C4-2B (cell line): ENCODE results near the gene C11orf98.
"Not testable (repeated sequence)": the region's sequence is repeated elsewhere in the genome, so short reads cannot be mapped to it uniquely, and the experiment has no call there.

Source experiments
- H3K27ac ChIP-seq: fragments of 450-650 bp; 2 replicates; pipeline ENCODE4 v1.5.1; 2017
- ZFX ChIP-seq: fragments of 450-650 bp; IDR thresholded peaks from 2 replicates; pipeline ENCODE4 v1.6.1; 2017
- TF ChIP-seq, protein P1 (sequence below): fragments of 450-650 bp; conservative IDR thresholded peaks from 2 replicates; pipeline ENCODE4 v1.5.1; 2017; ENCODE audit warnings: mild to moderate bottlenecking

Gene C11orf98

DNA sequence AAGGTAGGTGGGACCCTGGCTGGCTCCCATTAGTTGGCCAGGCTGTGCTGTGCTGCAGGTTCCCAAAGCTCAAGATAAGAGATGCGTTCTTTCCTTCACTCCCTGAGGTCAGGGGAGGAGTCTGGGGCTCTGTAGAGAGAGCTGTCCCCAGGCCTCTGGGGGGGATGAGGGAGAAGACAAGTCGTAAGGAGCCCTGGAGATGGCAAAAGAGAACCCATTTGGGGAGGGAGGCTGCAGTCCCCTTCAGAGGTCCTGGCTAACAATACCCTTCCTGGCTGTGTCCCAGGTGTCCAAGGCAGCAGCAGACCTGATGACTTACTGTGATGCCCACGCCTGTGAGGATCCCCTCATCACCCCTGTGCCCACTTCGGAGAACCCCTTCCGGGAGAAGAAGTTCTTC is 43.4 kb upstream of the C11orf98 start:
- TF ChIP-seq, protein P1, sequence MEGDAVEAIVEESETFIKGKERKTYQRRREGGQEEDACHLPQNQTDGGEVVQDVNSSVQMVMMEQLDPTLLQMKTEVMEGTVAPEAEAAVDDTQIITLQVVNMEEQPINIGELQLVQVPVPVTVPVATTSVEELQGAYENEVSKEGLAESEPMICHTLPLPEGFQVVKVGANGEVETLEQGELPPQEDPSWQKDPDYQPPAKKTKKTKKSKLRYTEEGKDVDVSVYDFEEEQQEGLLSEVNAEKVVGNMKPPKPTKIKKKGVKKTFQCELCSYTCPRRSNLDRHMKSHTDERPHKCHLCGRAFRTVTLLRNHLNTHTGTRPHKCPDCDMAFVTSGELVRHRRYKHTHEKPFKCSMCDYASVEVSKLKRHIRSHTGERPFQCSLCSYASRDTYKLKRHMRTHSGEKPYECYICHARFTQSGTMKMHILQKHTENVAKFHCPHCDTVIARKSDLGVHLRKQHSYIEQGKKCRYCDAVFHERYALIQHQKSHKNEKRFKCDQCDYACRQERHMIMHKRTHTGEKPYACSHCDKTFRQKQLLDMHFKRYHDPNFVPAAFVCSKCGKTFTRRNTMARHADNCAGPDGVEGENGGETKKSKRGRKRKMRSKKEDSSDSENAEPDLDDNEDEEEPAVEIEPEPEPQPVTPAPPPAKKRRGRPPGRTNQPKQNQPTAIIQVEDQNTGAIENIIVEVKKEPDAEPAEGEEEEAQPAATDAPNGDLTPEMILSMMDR: no peak
- TF ChIP-seq ZFX: no peak
- peak overlapping the region; percentile 75 for H3K27ac ChIP-seq

DNA sequence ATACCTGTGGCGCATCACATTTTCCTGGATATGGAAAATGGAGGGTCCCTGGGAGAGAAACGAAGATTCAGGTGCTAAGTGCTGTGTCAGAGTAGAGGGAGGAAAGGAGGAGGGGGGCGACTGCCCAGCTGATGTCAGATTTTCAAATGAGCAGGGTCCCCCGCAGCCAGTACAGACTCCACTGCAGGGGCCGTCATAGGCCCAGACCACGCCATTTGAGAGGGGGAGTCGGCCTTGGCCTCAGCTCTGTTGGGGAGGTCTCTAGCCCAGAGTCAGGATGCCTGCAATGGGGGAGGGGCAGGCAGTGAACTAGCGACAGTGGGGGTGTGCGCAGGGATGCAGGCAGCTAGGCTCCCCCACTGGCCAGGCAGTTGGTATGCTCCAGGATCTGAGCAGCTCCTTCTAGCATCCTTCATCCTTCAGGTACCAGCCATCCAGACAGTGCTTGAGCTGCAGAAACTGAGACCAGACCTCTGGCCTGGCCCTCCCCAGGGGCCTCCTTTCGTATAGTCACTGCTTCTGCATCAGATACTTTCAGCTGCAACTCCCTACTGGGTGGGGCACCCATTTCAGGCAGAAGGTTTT is 42.4 kb upstream of the C11orf98 start, which contains the start of the genes BSCL2 and GNG3:
Gene BSCL2, minus strand, starts transcription at position 148 of the 585 bp plus-strand sequence. CDS start 229 bp downstream, outside the sequence.
Gene GNG3, plus strand, starts transcription at position 400 of the 585 bp plus-strand sequence. CDS start 620 bp downstream, outside the sequence.
- H3K27ac ChIP-seq: peak within 1 kb of the TSS; percentile 87
- no peak for TF ChIP-seq ZFX
- TF ChIP-seq, protein P1: no peak

DNA sequence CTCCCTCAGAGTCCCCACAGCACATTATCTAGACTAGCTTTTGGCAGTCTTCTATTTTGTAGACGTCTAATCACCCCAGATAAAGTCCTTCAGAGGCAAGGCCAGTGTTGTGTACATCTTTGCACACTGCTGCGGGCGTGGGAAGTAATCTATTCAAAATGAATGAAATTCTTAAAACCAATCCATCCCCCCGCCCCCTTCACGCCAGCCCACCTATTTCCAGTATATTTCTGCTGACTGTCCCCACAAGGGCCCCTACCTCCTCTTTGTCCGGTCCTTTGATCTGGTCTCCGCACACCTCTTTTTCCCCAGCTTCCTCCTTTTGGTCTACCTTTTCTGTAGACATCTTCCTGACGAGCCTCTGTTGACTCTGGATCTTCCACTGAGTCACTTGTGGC is 41.8 kb upstream of the C11orf98 start:
- peak overlapping the region; percentile 87 for H3K27ac ChIP-seq
- TF ChIP-seq ZFX: no peak
- TF ChIP-seq, protein P1: no peak

DNA sequence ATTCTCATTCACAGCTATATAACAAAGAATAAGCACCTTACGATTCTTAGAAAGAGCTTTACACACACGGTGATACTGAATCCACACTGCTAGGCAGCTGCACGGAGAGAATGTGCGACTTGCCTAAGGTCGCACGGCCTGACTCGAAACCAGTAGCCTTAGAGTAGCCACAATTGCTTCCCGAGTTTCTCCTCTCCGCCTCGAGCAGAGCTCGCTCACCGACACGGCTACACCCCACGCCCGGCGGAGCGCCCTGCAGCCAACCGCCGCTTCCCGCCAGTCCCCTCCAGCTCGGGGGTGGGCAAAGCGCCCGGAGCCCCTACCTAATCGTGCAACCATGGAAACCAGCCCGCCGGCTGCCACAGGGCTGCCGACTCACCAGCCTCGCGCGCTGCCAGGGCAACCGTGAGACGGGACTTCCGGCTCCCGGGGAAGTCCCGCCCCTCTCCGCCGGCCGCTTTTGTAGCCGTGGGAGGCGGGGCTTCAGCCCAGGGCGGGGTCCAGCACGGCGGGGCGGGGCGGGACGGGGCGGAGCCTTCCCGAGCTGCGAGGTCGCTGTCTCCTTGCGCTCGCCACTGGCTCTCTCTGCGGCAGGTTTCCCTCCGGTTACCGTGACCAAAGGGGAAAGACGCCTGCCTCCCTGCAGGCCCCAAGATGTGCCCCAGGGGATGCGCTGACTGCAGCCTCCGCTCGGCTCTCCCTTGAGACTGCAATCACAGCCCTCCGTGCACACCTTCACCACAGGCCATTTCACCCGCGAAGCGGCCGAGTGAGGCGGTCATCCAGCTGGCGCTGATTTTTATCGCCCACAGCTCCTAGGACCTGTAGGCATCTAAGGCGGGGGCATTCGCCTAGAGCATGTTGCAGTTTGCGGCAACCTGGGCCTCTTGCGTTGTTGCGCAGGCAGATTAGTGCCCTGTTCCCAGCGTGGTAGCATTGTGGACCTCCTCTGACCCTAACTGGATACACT is 41.2 kb upstream of the C11orf98 start:
- H3K27ac ChIP-seq: peak overlapping the region; percentile 87
- TF ChIP-seq, protein P1: no peak
- no peak for TF ChIP-seq ZFX

DNA sequence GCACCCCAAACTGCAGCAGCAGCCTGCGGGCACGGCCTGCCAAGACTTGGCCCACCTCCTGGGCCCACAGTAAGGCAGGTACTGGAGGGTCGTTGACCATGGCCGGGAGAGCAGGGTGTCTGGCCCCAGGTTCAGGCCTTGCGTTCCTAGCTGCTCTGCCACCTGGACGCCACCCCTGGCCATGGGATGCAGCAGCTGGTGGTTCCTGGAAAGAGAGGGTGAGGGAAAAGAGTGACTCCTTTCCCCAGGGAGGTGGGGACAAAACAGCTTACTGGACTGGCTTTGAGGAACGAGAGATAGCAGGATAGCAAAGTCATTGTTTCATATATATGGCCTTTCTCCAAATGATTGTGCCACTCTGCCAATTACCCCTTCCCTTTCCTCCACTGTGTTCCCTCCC is 40.4 kb upstream of the C11orf98 start:
- TF ChIP-seq, protein P1: no peak
- no peak for TF ChIP-seq ZFX
- peak overlapping the region; percentile 87 for H3K27ac ChIP-seq

DNA sequence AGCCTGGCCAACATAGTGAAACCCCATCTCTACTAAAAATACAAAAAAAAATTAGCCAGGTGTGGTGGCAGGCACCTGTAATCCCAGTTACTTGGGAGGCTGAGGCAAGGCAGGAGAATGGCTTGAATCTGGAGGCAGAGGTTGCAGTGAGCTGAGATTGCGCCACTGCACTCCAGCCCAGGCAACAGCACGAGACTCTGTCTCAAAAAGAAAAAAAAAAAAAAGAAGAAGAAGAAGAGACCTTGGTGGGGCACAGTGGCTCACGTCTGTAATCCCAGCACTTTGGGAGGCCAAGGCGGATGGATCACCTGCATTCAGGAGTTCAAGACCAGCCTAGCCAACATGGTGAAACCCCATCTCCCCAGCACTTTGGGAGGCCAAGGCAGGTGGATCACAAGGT is 38.9 kb upstream of the C11orf98 start:
- not testable (repeated sequence) for H3K27ac ChIP-seq

DNA sequence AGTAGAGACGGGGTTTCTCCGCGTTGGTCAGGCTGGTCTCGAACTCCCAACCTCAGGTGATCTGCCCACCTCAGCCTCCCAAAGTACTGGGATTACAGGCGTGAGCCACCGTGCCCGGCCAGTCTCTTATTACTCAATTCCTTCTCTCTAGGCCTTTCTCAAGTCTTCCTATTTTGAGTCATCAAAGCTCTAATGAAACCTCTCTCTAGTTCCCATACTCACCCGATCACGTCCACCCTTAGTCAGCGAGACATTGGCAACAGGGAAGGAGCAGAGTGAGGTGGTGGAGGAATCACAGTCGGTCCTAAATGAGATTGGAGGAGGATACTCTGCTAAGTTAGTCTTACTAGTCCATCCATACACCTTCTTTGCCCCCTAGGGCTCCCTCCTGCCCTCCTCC is 37.2 kb upstream of the C11orf98 start:
- no peak overlapping the region for H3K27ac ChIP-seq
- TF ChIP-seq ZFX: no peak
- TF ChIP-seq, protein P1: no peak
